Activated T-helper 17 cell treated with anti-CD3 and anti-CD28 coated beads, Interleukin-2, amount 50 U/mL, for 72 hours (primary cell): ENCODE measurements around the gene GGTLC3. TPM values are rescaled to one million over a fixed set of nuclear protein-coding genes. Genes with fewer than 3 reads are reported as not detected.
"Not testable (repeated sequence)": the region's sequence is repeated elsewhere in the genome, so short reads cannot be mapped to it uniquely, and the experiment has no call there.

Experiments used
- ATAC-seq: fragments of 150-1000 bp; cut with Tn5 transposase; replicated peaks from 2 replicates; pipeline ENCODE4 v1.10.0; 2021; ENCODE audit warnings: mild to moderate bottlenecking, moderate library complexity
- H3K27ac Mint-ChIP-seq: one replicate; pipeline ENCODE4 v1.8.0; 2022; ENCODE audit warnings: mixed read lengths
- H3K27me3 Mint-ChIP-seq: one replicate; pipeline ENCODE4 v1.8.0; 2022; ENCODE audit warnings: mixed read lengths
- H3K36me3 Mint-ChIP-seq: one replicate; pipeline ENCODE4 v1.8.0; 2022; ENCODE audit warnings: low read depth, mild to moderate bottlenecking, mixed read lengths
- H3K4me1 Mint-ChIP-seq: one replicate; pipeline ENCODE4 v1.8.0; 2022; ENCODE audit warnings: mixed read lengths
- H3K4me3 Mint-ChIP-seq: one replicate; pipeline ENCODE4 v1.8.0; 2022; ENCODE audit warnings: mild to moderate bottlenecking, mixed read lengths
- H3K9me3 Mint-ChIP-seq: one replicate; pipeline ENCODE4 v1.8.0; 2022; ENCODE audit warnings: mixed read lengths
- total RNA-seq, 2 donors: library from RNA; stranded (reverse); gene quantifications; one replicate each; pipeline ENCODE4 v1.2.3, GENCODE V29; 2022

GGTLC3 gene
- total RNA-seq, 2 donors from 2014 or later: not detected

GRCh38 chr22:18529416-18530145 lies 11.6 kb upstream of the GGTLC3 start:
- not testable (repeated sequence) for H3K4me1 Mint-ChIP-seq, H3K27me3 Mint-ChIP-seq, H3K27ac Mint-ChIP-seq, H3K4me3 Mint-ChIP-seq, H3K9me3 Mint-ChIP-seq, H3K36me3 Mint-ChIP-seq
- ATAC-seq: peak; percentile 10

- peak overlapping the region; percentile 55 for H3K4me3 Mint-ChIP-seq
- not testable (repeated sequence) for H3K36me3 Mint-ChIP-seq
- H3K27ac Mint-ChIP-seq: peak overlapping the region; percentile 50
Observed at GRCh38 chr22:18528597-18529415, 10.8 kb upstream of the GGTLC3 start.

GRCh38 chr22:18527752-18528596 lies 10.0 kb upstream of the GGTLC3 start, which contains the start of gene TMEM191B:
TSS of gene TMEM191B (plus strand) at chr22:18527802. CDS start at chr22:18527981, 179 bp downstream.
- not testable (repeated sequence) for H3K9me3 Mint-ChIP-seq, H3K27me3 Mint-ChIP-seq, H3K27ac Mint-ChIP-seq, H3K36me3 Mint-ChIP-seq, H3K4me1 Mint-ChIP-seq
- H3K4me3 Mint-ChIP-seq: peak within 1 kb of the TSS; percentile 55
- peak; percentile 9 for ATAC-seq

More at GRCh38 chr22:18528597-18529415, 10.8 kb upstream of the GGTLC3 start:
- peak; percentile 83 for ATAC-seq
- not testable (repeated sequence) for H3K27me3 Mint-ChIP-seq, H3K9me3 Mint-ChIP-seq, H3K4me1 Mint-ChIP-seq

- not testable (repeated sequence) for H3K27me3 Mint-ChIP-seq, H3K4me1 Mint-ChIP-seq, H3K4me3 Mint-ChIP-seq, ATAC-seq, H3K27ac Mint-ChIP-seq, H3K9me3 Mint-ChIP-seq, H3K36me3 Mint-ChIP-seq
Observed at GRCh38 chr22:18523328-18523727, 5.4 kb upstream of the GGTLC3 start.

GRCh38 chr22:18522762-18523161 lies 4.8 kb upstream of the GGTLC3 start:
- ATAC-seq, H3K36me3 Mint-ChIP-seq, H3K4me1 Mint-ChIP-seq, H3K27me3 Mint-ChIP-seq, H3K9me3 Mint-ChIP-seq, H3K4me3 Mint-ChIP-seq, H3K27ac Mint-ChIP-seq: not testable (repeated sequence)

- not testable (repeated sequence) for H3K36me3 Mint-ChIP-seq, ATAC-seq, H3K4me3 Mint-ChIP-seq, H3K9me3 Mint-ChIP-seq, H3K27ac Mint-ChIP-seq, H3K4me1 Mint-ChIP-seq, H3K27me3 Mint-ChIP-seq
Observed at GRCh38 chr22:18513454-18513853, 4.5 kb downstream of the GGTLC3 start.

- not testable (repeated sequence) for H3K36me3 Mint-ChIP-seq, ATAC-seq, H3K27ac Mint-ChIP-seq, H3K9me3 Mint-ChIP-seq, H3K27me3 Mint-ChIP-seq, H3K4me1 Mint-ChIP-seq, H3K4me3 Mint-ChIP-seq
Observed at GRCh38 chr22:18512378-18512777, 5.6 kb downstream of the GGTLC3 start.

- not testable (repeated sequence) for H3K4me3 Mint-ChIP-seq, H3K27me3 Mint-ChIP-seq, H3K36me3 Mint-ChIP-seq, H3K9me3 Mint-ChIP-seq, H3K4me1 Mint-ChIP-seq, H3K27ac Mint-ChIP-seq, ATAC-seq
Observed at GRCh38 chr22:18511327-18511726, 6.6 kb downstream of the GGTLC3 start.

GRCh38 chr22:18496227-18496626 lies 21.7 kb downstream of the GGTLC3 start:
- not testable (repeated sequence) for ATAC-seq, H3K9me3 Mint-ChIP-seq, H3K4me3 Mint-ChIP-seq, H3K36me3 Mint-ChIP-seq, H3K27me3 Mint-ChIP-seq, H3K4me1 Mint-ChIP-seq, H3K27ac Mint-ChIP-seq

Other genes starting within 250 kb of the GGTLC3 start
- gene TMEM191B, start 9.6 kb upstream of the GGTLC3 start, total RNA-seq: 10 to 100 TPM in 1 of 2 donors, 1 to 10 TPM in 1; 1.3 to 11.0 TPM
- under 1 TPM; 0.16 to 0.73 TPM for gene RIMBP3, start 93.8 kb upstream of the GGTLC3 start, total RNA-seq